Hematopoietic multipotent progenitor cell treated with erythropoietin and hydrocortisone succinate and interleukin-3 and kit ligand, for 4 days (in vitro differentiated cells): ENCODE results near the gene UBXN4.
"Not testable (repeated sequence)": the region's sequence is repeated elsewhere in the genome, so short reads cannot be mapped to it uniquely, and the experiment has no call there.

Experiments used
- DNase-seq: peaks from one replicate; pipeline ENCODE4 v3.0.0-alpha.2; 2015

The UBXN4 gene

GRCh38 chr2:135741395-135742324 lies at the start of gene UBXN4:
Gene UBXN4 (plus strand): TSS chr2:135741855. CDS start chr2:135741930, 75 bp downstream.
- DNase-seq: peak; percentile 99

GRCh38 chr2:135694711-135695110 lies 46.9 kb upstream of the UBXN4 start:
- no peak for DNase-seq

GRCh38 chr2:135698838-135699237 lies 42.8 kb upstream of the UBXN4 start:
- DNase-seq: no peak

- peak; percentile 12 for DNase-seq
Observed at GRCh38 chr2:135701442-135701841, 40.2 kb upstream of the UBXN4 start.

- peak; percentile 42 for DNase-seq
Observed at GRCh38 chr2:135703300-135703699, 38.4 kb upstream of the UBXN4 start.

GRCh38 chr2:135704075-135704474 lies 37.6 kb upstream of the UBXN4 start:
- not testable (repeated sequence) for DNase-seq

- DNase-seq: no peak
Observed at GRCh38 chr2:135708159-135708558, 33.5 kb upstream of the UBXN4 start.

- DNase-seq: peak; percentile 77
Observed at GRCh38 chr2:135709992-135710391, 31.7 kb upstream of the UBXN4 start.

- not testable (repeated sequence) for DNase-seq
Observed at GRCh38 chr2:135715086-135715485, 26.6 kb upstream of the UBXN4 start.

GRCh38 chr2:135728064-135728743 lies 13.5 kb upstream of the UBXN4 start:
- DNase-seq: peak; percentile 51

GRCh38 chr2:135732561-135732960 lies 9.1 kb upstream of the UBXN4 start:
- DNase-seq: no peak

GRCh38 chr2:135733045-135733444 lies 8.6 kb upstream of the UBXN4 start:
- DNase-seq: no peak

- DNase-seq: no peak
Observed at GRCh38 chr2:135736546-135736945, 5.1 kb upstream of the UBXN4 start.

GRCh38 chr2:135740206-135740605 lies 1.4 kb upstream of the UBXN4 start:
- DNase-seq: peak; percentile 62

- DNase-seq: no peak
Observed at GRCh38 chr2:135741043-135741394, 636 bp upstream of the UBXN4 start.

GRCh38 chr2:135742325-135742757 lies 686 bp downstream of the UBXN4 start:
- peak; percentile 76 for DNase-seq

GRCh38 chr2:135743860-135744259 lies 2.2 kb downstream of the UBXN4 start:
- DNase-seq: no peak

- DNase-seq: peak; percentile 70
Observed at GRCh38 chr2:135744760-135745314, 3.2 kb downstream of the UBXN4 start.

GRCh38 chr2:135745545-135745944 lies 3.9 kb downstream of the UBXN4 start:
- DNase-seq: no peak

- DNase-seq: no peak
Observed at GRCh38 chr2:135755573-135755972, 13.9 kb downstream of the UBXN4 start.

GRCh38 chr2:135756692-135757091 lies 15.0 kb downstream of the UBXN4 start:
- no peak for DNase-seq

- peak; percentile 28 for DNase-seq
Observed at GRCh38 chr2:135762022-135762421, 20.4 kb downstream of the UBXN4 start.

GRCh38 chr2:135762530-135762929 lies 20.9 kb downstream of the UBXN4 start:
- no peak for DNase-seq

- DNase-seq: no peak
Observed at GRCh38 chr2:135768863-135769262, 27.2 kb downstream of the UBXN4 start.
